GM19193 (cell line): ENCODE measurements around the gene SLC7A14.

Experiments used
- POLR2A ChIP-seq: IDR thresholded peaks from 4 replicates; pipeline ENCODE4 v1.6.1; 2011; ENCODE audit not compliant: insufficient read depth, insufficient read length; ENCODE audit errors: extremely low read depth

The SLC7A14 gene

GRCh38 chr3:170605490-170605889 is 19.6 kb upstream of the SLC7A14 start:
- TF ChIP-seq POLR2A = no peak

- TF ChIP-seq POLR2A = no peak
These were observed 18.1 kb upstream of the SLC7A14 start for GRCh38 chr3:170603770-170604510.

- TF ChIP-seq POLR2A = no peak
These were observed 16.7 kb upstream of the SLC7A14 start for GRCh38 chr3:170602556-170602955.

GRCh38 chr3:170600005-170600624 is 14.2 kb upstream of the SLC7A14 start:
- no peak for TF ChIP-seq POLR2A

GRCh38 chr3:170599091-170599490 is 13.2 kb upstream of the SLC7A14 start:
- TF ChIP-seq POLR2A = no peak

- no peak for TF ChIP-seq POLR2A
These were observed 12.2 kb upstream of the SLC7A14 start for GRCh38 chr3:170598091-170598502.

- TF ChIP-seq POLR2A = no peak
These were observed 8.7 kb upstream of the SLC7A14 start for GRCh38 chr3:170594528-170594927.

- no peak for TF ChIP-seq POLR2A
These were observed 7.8 kb upstream of the SLC7A14 start for GRCh38 chr3:170593634-170594033.

GRCh38 chr3:170589113-170589512 is 3.2 kb upstream of the SLC7A14 start:
- no peak for TF ChIP-seq POLR2A

GRCh38 chr3:170585008-170585936 is 603 bp downstream of the SLC7A14 start:
- TF ChIP-seq POLR2A = no peak

GRCh38 chr3:170584585-170585007 is 1.3 kb downstream of the SLC7A14 start:
- no peak for TF ChIP-seq POLR2A

- no peak for TF ChIP-seq POLR2A
These were observed 6.2 kb downstream of the SLC7A14 start for GRCh38 chr3:170579646-170580045.

GRCh38 chr3:170572665-170573253 is 13.1 kb downstream of the SLC7A14 start:
- TF ChIP-seq POLR2A = no peak

- TF ChIP-seq POLR2A = no peak
These were observed 19.5 kb downstream of the SLC7A14 start for GRCh38 chr3:170566413-170566812.

- no peak for TF ChIP-seq POLR2A
These were observed 20.4 kb downstream of the SLC7A14 start for GRCh38 chr3:170565495-170565894.
